B cell (primary cell): ENCODE data around the gene HS6ST3. TPM values are rescaled to one million over a fixed set of nuclear protein-coding genes. Genes with fewer than 3 reads are reported as not detected.

Experiments used
- ATAC-seq: fragments of 200-7000 bp; cut with Tn5 transposase; one replicate; pipeline ENCODE4 v1.10.0; 2021; ENCODE audit warnings: low read depth, mild to moderate bottlenecking, moderate number of reproducible peaks, moderate library complexity
- CTCF ChIA-PET: fragments of 350-600 bp; sonication (Branson Sonifier 250); formaldehyde crosslinking; loops from one replicate; lab custom pipeline; 2021; ENCODE audit warnings: antibody characterized with exemption, inconsistent platforms; lab: Charles Lee
- POLR2A ChIA-PET: fragments of 350-600 bp; sonication (Branson Sonifier 250); formaldehyde crosslinking; loops from one replicate; lab custom pipeline; 2021; ENCODE audit warnings: antibody characterized with exemption; lab: Charles Lee
- DNase-seq: peaks from one replicate; pipeline ENCODE4 v3.0.0; 2013
- H2AFZ ChIP-seq: 2 replicates; pipeline ENCODE4 v1.6.1; 2012; ENCODE audit warnings: mild to moderate bottlenecking, low read depth, low read length; ENCODE audit not compliant: insufficient read depth, poor library complexity, severe bottlenecking
- H3K27ac ChIP-seq, 2 donors: 1 replicate in 1 of 2; 2 replicates in 1 of 2; pipeline ENCODE4 v1.5.1; 2012 to 2013; ENCODE audit warnings: low read length in 2 of 2, mild to moderate bottlenecking in 2 of 2, moderate library complexity in 1 of 2
- H3K27me3 ChIP-seq, 4 experiments: fragments of 200-600 bp in 1 of 4; sonication (generic) in 1 of 4; replicated peaks in 1 of 4; 1 replicate in 2 of 4; 2 replicates in 2 of 4; pipeline versions ENCODE4 v1.6.1 to v1.7.0; 2013 to 2016; ENCODE audit warnings: low read length in 3 of 4, mild to moderate bottlenecking in 2 of 4, mixed read lengths in 1 of 4, moderate library complexity in 1 of 4; ENCODE audit not compliant: insufficient read depth in 4 of 4, control insufficient read depth in 3 of 4; ENCODE audit errors: control extremely low read depth in 1 of 4
- H3K36me3 ChIP-seq, 2 experiments: replicated peaks in 1 of 2; 1 replicate in 1 of 2; 2 replicates in 1 of 2; pipeline versions ENCODE4 v1.6.1 to v1.7.1; 2013; ENCODE audit warnings: low read length in 1 of 2; ENCODE audit not compliant: insufficient read depth in 2 of 2, control insufficient read depth in 1 of 2; ENCODE audit errors: control extremely low read depth in 1 of 2, extremely low read depth in 1 of 2
- H3K4me1 ChIP-seq, 2 donors: fragments of 200-600 bp in 1 of 2; sonication (generic) in 1 of 2; 1 replicate in 1 of 2; 2 replicates in 1 of 2; pipeline versions ENCODE4 v1.5.1 to v1.6.1; 2013 to 2017; ENCODE audit warnings: low read length in 2 of 2; ENCODE audit not compliant: control insufficient read depth in 2 of 2, insufficient read depth in 2 of 2
- H3K4me2 ChIP-seq: replicated peaks from 2 replicates; pipeline ENCODE3; 2012; ENCODE audit warnings: mild to moderate bottlenecking, low read depth, low read length; ENCODE audit not compliant: poor library complexity, severe bottlenecking
- H3K4me3 ChIP-seq, 5 experiments: fragments of 200-600 bp in 1 of 5; sonication (generic) in 1 of 5; 1 replicate in 3 of 5; 2 replicates in 2 of 5; pipeline versions ENCODE4 v1.5.1 to v1.7.0; 2011 to 2016; ENCODE audit warnings: low read length in 4 of 5, mild to moderate bottlenecking in 4 of 5, low read depth in 2 of 5, control low read depth in 1 of 5, moderate library complexity in 1 of 5; ENCODE audit not compliant: insufficient read depth in 1 of 5; ENCODE audit errors: control extremely low read depth in 1 of 5, extremely low read depth in 1 of 5
- H3K79me2 ChIP-seq: fragments of 200-600 bp; sonication (generic); one replicate; pipeline ENCODE4 v1.6.0; 2016; ENCODE audit warnings: low read length; ENCODE audit not compliant: control insufficient read depth, insufficient read depth
- H3K9ac ChIP-seq: fragments of 200-600 bp; sonication (generic); 2 replicates; pipeline ENCODE4 v1.6.1; 2017; ENCODE audit warnings: mild to moderate bottlenecking, low read length, moderate library complexity
- H3K9me3 ChIP-seq, 3 donors: one replicate each; pipeline versions ENCODE4 v1.6.1 to v1.7.1; 2013; ENCODE audit warnings: low read length in 2 of 3; ENCODE audit not compliant: control insufficient read depth in 2 of 3, insufficient read depth in 1 of 3; ENCODE audit errors: control extremely low read depth in 1 of 3
- H4K20me1 ChIP-seq: 2 replicates; pipeline ENCODE4 v1.6.0; 2012; ENCODE audit warnings: mild to moderate bottlenecking, low read length; ENCODE audit not compliant: insufficient read depth, control insufficient read depth, poor library complexity, severe bottlenecking
- H3K27ac Mint-ChIP-seq: one replicate; pipeline ENCODE4 v1.8.0; 2021; ENCODE audit warnings: mixed read lengths
- H3K27me3 Mint-ChIP-seq: one replicate; pipeline ENCODE4 v1.8.0; 2021; ENCODE audit warnings: mixed read lengths
- H3K4me1 Mint-ChIP-seq: one replicate; pipeline ENCODE4 v1.8.0; 2021; ENCODE audit warnings: mixed read lengths
- H3K4me3 Mint-ChIP-seq: one replicate; pipeline ENCODE4 v1.8.0; 2021; ENCODE audit warnings: mixed read lengths
- H3K9me3 Mint-ChIP-seq: one replicate; pipeline ENCODE4 v1.8.0; 2022; ENCODE audit warnings: mixed read lengths; ENCODE audit not compliant: insufficient read depth
- CTCF ChIP-seq: fragments of 200-600 bp; IDR thresholded peaks from one replicate; pipeline ENCODE4 v1.8.0; 2022; ENCODE audit warnings: antibody characterized with exemption, mild to moderate bottlenecking
- EZH2 ChIP-seq: IDR thresholded peaks from 2 replicates; pipeline ENCODE4 v1.6.1; 2012; ENCODE audit warnings: borderline replicate concordance, low read depth, mild to moderate bottlenecking, moderate library complexity, low read length; ENCODE audit not compliant: insufficient read depth, poor library complexity, severe bottlenecking
- WGBS: methylation state at CpG from one replicate; pipeline ENCODE4 v1.1.5; 2013; ENCODE audit warnings: missing lambda C conversion rate; ENCODE audit not compliant: insufficient coverage; 5-methylcytosine and 5-hydroxymethylcytosine counted together
- intact Hi-C: fragments of 100-400 bp; cut with micrococcal nuclease; formaldehyde crosslinking; loops from one replicate; pipeline ENCODE4 v1.10.0; 2022
- polyA plus RNA-seq: library from polyadenylated mRNA; depleted of rRNA; stranded (reverse); fragments of >200 nt; gene quantifications from 2 replicates; pipeline ENCODE4 v1.2.3, GENCODE V29; 2012
- total RNA-seq, 2 donors: library from RNA; stranded (reverse); fragments of 120-200 nt in 1 of 2; gene quantifications; 1 replicate in 1 of 2; 2 replicates in 1 of 2; pipeline versions ENCODE4 v1.2.3 to v1.2.4, GENCODE V29; 2013 to 2022

The HS6ST3 gene
- total and polyA plus RNA-seq, 2 donors (not counting 1 experiment from before 2014, with no cell fraction given) = not detected

- Histone ChIP-seq H4K20me1 (no peaks in the 10 kb centered on the region), H3K36me3 (no peaks in the 10 kb centered on the region), H3K79me2 (no peaks in the 10 kb centered on the region), H3K9ac (no peak overlapping the region), H3K9me3 (no peaks in the 10 kb centered on the region), H3K4me3 (no peak overlapping the region), H3K27ac (no peak overlapping the region), H3K27me3 (no peaks in the 10 kb centered on the region), H3K4me1 (no peaks in the 10 kb centered on the region), H2AFZ (no peak overlapping the region), H3K4me2 (no peak overlapping the region)
- no peaks in the 10 kb centered on the region for H3K4me1 Mint-ChIP-seq
- H3K4me3 Mint-ChIP-seq = no peak overlapping the region
- 100% methylated on average over 1 of the region's 3 CpGs for WGBS
- POLR2A ChIA-PET = no interaction called here
- ATAC-seq = no peak
- H3K27me3 Mint-ChIP-seq = no peaks in the 10 kb centered on the region
- H3K27ac Mint-ChIP-seq = no peak overlapping the region
- intact Hi-C loops = no loop called here
- CTCF ChIA-PET = no interaction called here
- TF ChIP-seq CTCF = no peak
- TF ChIP-seq EZH2 = no peak
- DNase-seq = no peak
- peaks cover 7% of the 10 kb centered on the region for H3K9me3 Mint-ChIP-seq
Observed at GRCh38 chr13:96780105-96780504, 690.2 kb downstream of the HS6ST3 start.

- H3K27me3 ChIP-seq = no peaks in the 10 kb centered on the region
- no peaks in the 10 kb centered on the region for H3K9me3 ChIP-seq
- DNase-seq (no peak), ATAC-seq (no peak)
- peaks cover 10% of the 10 kb centered on the region for H3K9me3 Mint-ChIP-seq
- ChIA-PET POLR2A (no interaction called here), CTCF (no interaction called here)
- TF ChIP-seq CTCF = no peak
- no peak for TF ChIP-seq EZH2
- H3K4me3 ChIP-seq = no peak overlapping the region
- H3K36me3 ChIP-seq = no peaks in the 10 kb centered on the region
- H3K27me3 Mint-ChIP-seq = no peaks in the 10 kb centered on the region
- H3K27ac Mint-ChIP-seq = no peak overlapping the region
- no peaks in the 10 kb centered on the region for H3K4me1 ChIP-seq
- H3K4me1 Mint-ChIP-seq = no peaks in the 10 kb centered on the region
- no peak overlapping the region for H3K27ac ChIP-seq
- no peaks in the 10 kb centered on the region for H4K20me1 ChIP-seq
- no peaks in the 10 kb centered on the region for H3K79me2 ChIP-seq
- H3K4me2 ChIP-seq = no peak overlapping the region
- no peak overlapping the region for H3K9ac ChIP-seq
- H3K4me3 Mint-ChIP-seq = no peak overlapping the region
- no peak overlapping the region for H2AFZ ChIP-seq
- intact Hi-C loops = no loop called here
- WGBS = 80% methylated on average over 3 of the region's 4 CpGs
Observed at GRCh38 chr13:96781141-96781540, 691.2 kb downstream of the HS6ST3 start.
